Caco-2 (cell line): ENCODE data around the gene COL24A1. TPM values are rescaled to one million over a fixed set of nuclear protein-coding genes. Genes with fewer than 3 reads are reported as not detected.

Source experiments
- BruUV-seq: library from RNA; stranded (reverse); fragments of 400-500 nt; replicated peaks from 2 replicates; lab custom pipeline; 2021; lab: Mats Ljungman, UMichigan
- CTCF ChIA-PET: fragments of 300-600 bp; sonication (Branson Sonifier 250); formaldehyde crosslinking; loops from one replicate; lab custom pipeline; 2022; ENCODE audit warnings: antibody characterized with exemption; lab: Charles Lee
- POLR2A ChIA-PET: fragments of 300-600 bp; sonication (Branson Sonifier 250); formaldehyde crosslinking; loops from one replicate; lab custom pipeline; 2022; ENCODE audit warnings: antibody characterized with exemption; lab: Charles Lee
- DNase-seq, 2 experiments: peaks; one replicate each; pipeline versions ENCODE4 v3.0.0 to v3.0.0-alpha.2; 2020 to 2022
- H3K27me3 ChIP-seq: replicated peaks from 2 replicates; pipeline ENCODE4 v1.6.0; 2011; ENCODE audit warnings: low read length; ENCODE audit not compliant: control insufficient read depth, insufficient read depth
- H3K36me3 ChIP-seq: 2 replicates; pipeline ENCODE4 v1.5.1; 2011; ENCODE audit warnings: low read length; ENCODE audit not compliant: control insufficient read depth, insufficient read depth
- H3K4me1 ChIP-seq: fragments of 250-450 bp; sonication (Bioruptor Pico); 2 replicates; pipeline ENCODE4 v1.5.1; 2020; ENCODE audit warnings: mild to moderate bottlenecking
- H3K4me3 ChIP-seq: 2 replicates; pipeline ENCODE4 v1.5.1; 2011; ENCODE audit warnings: low read depth, mild to moderate bottlenecking, control low read depth, low read length
- H3K9me3 ChIP-seq: fragments of 250-450 bp; sonication (Bioruptor Pico); 2 replicates; pipeline ENCODE4 v1.5.1; 2020; ENCODE audit warnings: mild to moderate bottlenecking, moderate library complexity
- H3K27ac Mint-ChIP-seq: one replicate; pipeline ENCODE4 v1.8.0; 2022; ENCODE audit warnings: mixed read lengths; ENCODE audit not compliant: unreplicated experiment
- H3K27me3 Mint-ChIP-seq: one replicate; pipeline ENCODE4 v1.8.0; 2022; ENCODE audit warnings: mixed read lengths; ENCODE audit not compliant: insufficient read depth, unreplicated experiment
- H3K36me3 Mint-ChIP-seq: one replicate; pipeline ENCODE4 v1.8.0; 2022; ENCODE audit warnings: mild to moderate bottlenecking, mixed read lengths; ENCODE audit not compliant: insufficient read depth, unreplicated experiment
- H3K4me1 Mint-ChIP-seq: one replicate; pipeline ENCODE4 v1.8.0; 2022; ENCODE audit warnings: low read depth, mixed read lengths; ENCODE audit not compliant: unreplicated experiment
- H3K4me3 Mint-ChIP-seq: one replicate; pipeline ENCODE4 v1.8.0; 2022; ENCODE audit warnings: mild to moderate bottlenecking, moderate library complexity, mixed read lengths; ENCODE audit not compliant: unreplicated experiment
- H3K9me3 Mint-ChIP-seq: one replicate; pipeline ENCODE4 v1.8.0; 2022; ENCODE audit warnings: mixed read lengths; ENCODE audit not compliant: unreplicated experiment
- intact Hi-C: fragments of 100-400 bp; cut with micrococcal nuclease; formaldehyde crosslinking; loops from one replicate; pipeline ENCODE4 v1.10.0; 2022; ENCODE audit not compliant: unreplicated experiment
- total RNA-seq: library from RNA; stranded (reverse); gene quantifications from 2 replicates; pipeline ENCODE4 v1.2.3, GENCODE V29; 2022
- TF ChIP-seq, protein P1 (sequence below), 2 experiments: fragments of 200-600 bp in 1 of 2; IDR thresholded peaks; 1 replicate in 1 of 2; 2 replicates in 1 of 2; pipeline versions ENCODE4 v1.5.1 to v1.8.0; 2011 to 2022; ENCODE audit warnings: antibody characterized with exemption in 1 of 2, control low read depth in 1 of 2, inconsistent platforms in 1 of 2, low read depth in 1 of 2, low read length in 1 of 2, mild to moderate bottlenecking in 1 of 2, moderate library complexity in 1 of 2; ENCODE audit not compliant: insufficient read depth in 1 of 2, severe bottlenecking in 1 of 2, unreplicated experiment in 1 of 2

COL24A1 gene
- total RNA-seq, 1 experiment from 2014 or later: 0.07 TPM

DNA sequence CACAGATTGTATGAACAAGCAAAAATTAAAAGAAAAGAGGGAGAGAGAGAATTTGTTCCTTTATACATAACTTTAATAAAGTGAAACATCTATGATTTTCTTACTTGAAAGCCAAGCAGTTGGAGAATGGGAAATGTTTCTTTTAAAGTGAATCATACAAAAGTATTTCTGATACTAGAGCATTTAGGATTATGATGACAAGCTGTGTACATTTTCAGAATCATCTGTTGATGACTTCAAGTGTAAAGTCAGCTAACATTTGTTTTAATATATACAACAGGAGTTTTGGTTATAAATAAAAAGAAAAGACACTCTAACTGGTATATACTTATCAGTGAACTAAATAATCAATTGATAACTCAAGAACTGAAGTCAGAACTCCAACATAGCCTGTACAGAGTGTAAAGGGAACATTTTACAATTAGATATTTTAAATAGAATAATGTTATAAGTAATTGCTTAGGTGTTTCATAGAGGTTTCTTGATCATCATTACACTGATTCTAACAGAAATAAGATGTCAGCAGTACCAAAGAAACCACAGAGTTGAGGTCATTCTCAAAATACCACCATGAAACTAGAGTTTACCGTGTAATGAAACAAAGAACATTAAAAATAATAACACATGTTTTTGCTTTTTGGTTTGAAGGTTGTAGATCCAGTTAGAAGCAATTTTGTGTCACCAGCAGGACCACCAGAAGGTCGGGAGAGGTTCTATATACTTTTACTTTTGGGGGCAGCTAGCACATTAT is 103.4 kb downstream of the COL24A1 start:
- CTCF ChIA-PET: interaction anchor here (0.6 kb wide), 1 partner anchor 9 kb away, joined by 3 read pairs; no protein-coding TSS in a partner anchor
- H3K36me3 Mint-ChIP-seq: no peaks in the 10 kb centered on the region
- no peak for DNase-seq
- H3K9me3 Mint-ChIP-seq: no peaks in the 10 kb centered on the region
- no peak overlapping the region for H3K27ac Mint-ChIP-seq
- H3K27me3 Mint-ChIP-seq: no peaks in the 10 kb centered on the region
- no TSS peak for BruUV-seq
- Histone ChIP-seq H3K4me3 (no peak overlapping the region), H3K36me3 (no peaks in the 10 kb centered on the region), H3K27me3 (no peaks in the 10 kb centered on the region), H3K9me3 (no peaks in the 10 kb centered on the region), H3K4me1 (no peaks in the 10 kb centered on the region)
- TF ChIP-seq, protein P1, sequence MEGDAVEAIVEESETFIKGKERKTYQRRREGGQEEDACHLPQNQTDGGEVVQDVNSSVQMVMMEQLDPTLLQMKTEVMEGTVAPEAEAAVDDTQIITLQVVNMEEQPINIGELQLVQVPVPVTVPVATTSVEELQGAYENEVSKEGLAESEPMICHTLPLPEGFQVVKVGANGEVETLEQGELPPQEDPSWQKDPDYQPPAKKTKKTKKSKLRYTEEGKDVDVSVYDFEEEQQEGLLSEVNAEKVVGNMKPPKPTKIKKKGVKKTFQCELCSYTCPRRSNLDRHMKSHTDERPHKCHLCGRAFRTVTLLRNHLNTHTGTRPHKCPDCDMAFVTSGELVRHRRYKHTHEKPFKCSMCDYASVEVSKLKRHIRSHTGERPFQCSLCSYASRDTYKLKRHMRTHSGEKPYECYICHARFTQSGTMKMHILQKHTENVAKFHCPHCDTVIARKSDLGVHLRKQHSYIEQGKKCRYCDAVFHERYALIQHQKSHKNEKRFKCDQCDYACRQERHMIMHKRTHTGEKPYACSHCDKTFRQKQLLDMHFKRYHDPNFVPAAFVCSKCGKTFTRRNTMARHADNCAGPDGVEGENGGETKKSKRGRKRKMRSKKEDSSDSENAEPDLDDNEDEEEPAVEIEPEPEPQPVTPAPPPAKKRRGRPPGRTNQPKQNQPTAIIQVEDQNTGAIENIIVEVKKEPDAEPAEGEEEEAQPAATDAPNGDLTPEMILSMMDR (IDR thresholded peaks at IDR 0.05; ENCODE audit: insufficient read depth in 1 of 2, low read depth in 1 of 2, low read length in 1 of 2, severe bottlenecking in 1 of 2, unreplicated experiment in 1 of 2): no peak
- intact Hi-C loops: no loop called here
- H3K4me3 Mint-ChIP-seq: no peak overlapping the region
- POLR2A ChIA-PET: no interaction called here
- no peaks in the 10 kb centered on the region for H3K4me1 Mint-ChIP-seq

DNA sequence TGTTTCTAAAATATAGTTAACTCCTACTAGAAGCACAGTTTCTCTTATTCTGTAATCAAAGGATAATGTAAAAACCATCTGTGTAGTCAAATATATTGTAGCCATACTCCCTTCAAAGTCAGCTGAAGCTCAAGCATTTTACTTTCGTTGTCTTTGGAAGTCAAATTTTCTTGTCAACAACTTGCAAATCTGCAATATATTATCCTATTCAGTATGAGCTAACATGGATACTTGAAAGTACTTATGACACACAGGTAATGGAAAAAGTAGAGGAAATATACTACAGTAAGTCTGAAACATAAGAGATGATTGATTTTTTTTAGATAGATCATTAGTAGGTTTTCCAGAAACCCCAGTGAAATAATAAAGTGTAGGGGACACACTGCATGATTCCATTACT is 121.5 kb downstream of the COL24A1 start:
- H3K4me3 Mint-ChIP-seq: no peak overlapping the region

DNA sequence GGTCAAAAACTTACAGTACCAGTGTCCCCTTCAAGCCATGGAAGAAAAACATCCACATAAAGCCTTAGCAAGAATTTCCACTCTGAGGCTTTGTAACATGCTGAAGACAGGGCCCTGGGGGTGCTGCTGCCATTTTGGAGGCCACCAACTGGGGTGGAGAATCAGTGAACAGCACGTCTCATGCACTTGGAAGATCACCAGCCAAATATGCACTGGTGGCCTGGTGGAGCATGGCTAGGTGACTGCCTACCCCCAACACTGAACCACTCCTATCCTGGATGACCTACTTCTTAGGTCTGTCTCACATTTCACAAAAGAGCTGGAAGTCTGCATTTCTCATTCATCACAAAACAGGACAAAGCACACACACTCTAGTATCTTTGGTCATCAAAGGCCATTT is 126.4 kb downstream of the COL24A1 start:
- no peak overlapping the region for H3K4me3 Mint-ChIP-seq
- H3K9me3 Mint-ChIP-seq: no peaks in the 10 kb centered on the region
- POLR2A ChIA-PET: no interaction called here
- intact Hi-C loops: no loop called here
- Histone ChIP-seq H3K27me3 (no peaks in the 10 kb centered on the region), H3K4me3 (no peak overlapping the region), H3K9me3 (no peaks in the 10 kb centered on the region), H3K36me3 (no peaks in the 10 kb centered on the region), H3K4me1 (no peaks in the 10 kb centered on the region)
- no peak for DNase-seq
- CTCF ChIA-PET: no interaction called here
- H3K36me3 Mint-ChIP-seq: no peaks in the 10 kb centered on the region
- TF ChIP-seq, protein P1 (IDR thresholded peaks at IDR 0.05; ENCODE audit: insufficient read depth in 1 of 2, low read depth in 1 of 2, low read length in 1 of 2, severe bottlenecking in 1 of 2, unreplicated experiment in 1 of 2): no peak
- H3K27me3 Mint-ChIP-seq: no peaks in the 10 kb centered on the region
- H3K27ac Mint-ChIP-seq: no peak overlapping the region
- no TSS peak for BruUV-seq
- no peaks in the 10 kb centered on the region for H3K4me1 Mint-ChIP-seq

More for the DNA sequence above, 121.5 kb downstream of the COL24A1 start:
- intact Hi-C loops: no loop called here
- no peak overlapping the region for H3K27ac Mint-ChIP-seq
- no peaks in the 10 kb centered on the region for H3K36me3 Mint-ChIP-seq
- no peaks in the 10 kb centered on the region for H3K9me3 ChIP-seq
- no peaks in the 10 kb centered on the region for H3K36me3 ChIP-seq
- no peaks in the 10 kb centered on the region for H3K9me3 Mint-ChIP-seq
- no peak for DNase-seq
- BruUV-seq: no TSS peak
- TF ChIP-seq, protein P1 (IDR thresholded peaks at IDR 0.05; ENCODE audit: insufficient read depth in 1 of 2, low read depth in 1 of 2, low read length in 1 of 2, severe bottlenecking in 1 of 2, unreplicated experiment in 1 of 2): no peak
- no peaks in the 10 kb centered on the region for H3K4me1 Mint-ChIP-seq
- H3K27me3 Mint-ChIP-seq: no peaks in the 10 kb centered on the region
- H3K4me3 ChIP-seq: no peak overlapping the region
- no peaks in the 10 kb centered on the region for H3K4me1 ChIP-seq
- no peaks in the 10 kb centered on the region for H3K27me3 ChIP-seq
- ChIA-PET CTCF (no interaction called here), POLR2A (no interaction called here)
